Type B pancreatic cell (in vitro differentiated cells): ENCODE results near the gene NANS. TPM values are rescaled to one million over a fixed set of nuclear protein-coding genes. Genes with fewer than 3 reads are reported as not detected.

Experiments
- DNase-seq: peaks from one replicate; pipeline ENCODE4 v3.0.0; 2021; ENCODE audit warnings: mixed read lengths; ENCODE audit not compliant: unreplicated experiment; ENCODE audit errors: extremely low spot score
- H3K27ac Mint-ChIP-seq: 2 replicates; pipeline ENCODE4 v1.8.0; 2021; ENCODE audit warnings: mild to moderate bottlenecking, mixed read lengths
- H3K27me3 Mint-ChIP-seq: 2 replicates; pipeline ENCODE4 v1.8.0; 2021; ENCODE audit warnings: mixed read lengths
- H3K36me3 Mint-ChIP-seq: 2 replicates; pipeline ENCODE4 v1.8.0; 2021; ENCODE audit warnings: mixed read lengths
- H3K4me1 Mint-ChIP-seq: one replicate; pipeline ENCODE4 v1.8.0; 2021; ENCODE audit warnings: mixed read lengths; ENCODE audit not compliant: unreplicated experiment
- H3K4me3 Mint-ChIP-seq: 2 replicates; pipeline ENCODE4 v1.8.0; 2021; ENCODE audit warnings: mild to moderate bottlenecking, mixed read lengths
- H3K9me3 Mint-ChIP-seq: 2 replicates; pipeline ENCODE4 v1.8.0; 2021; ENCODE audit warnings: mixed read lengths
- CTCF ChIP-seq: fragments of 200-600 bp; sonication (generic); conservative IDR thresholded peaks from 2 replicates; pipeline ENCODE4 v1.5.0; 2021; ENCODE audit warnings: antibody characterized with exemption, mild to moderate bottlenecking
- total RNA-seq: library from RNA; stranded (reverse); gene quantifications from 2 replicates; pipeline ENCODE4 v1.2.1, GENCODE V29; 2021; ENCODE audit warnings: low replicate concordance

Gene NANS
- total RNA-seq, 1 donor from 2014 or later = 44.6 TPM

DNA sequence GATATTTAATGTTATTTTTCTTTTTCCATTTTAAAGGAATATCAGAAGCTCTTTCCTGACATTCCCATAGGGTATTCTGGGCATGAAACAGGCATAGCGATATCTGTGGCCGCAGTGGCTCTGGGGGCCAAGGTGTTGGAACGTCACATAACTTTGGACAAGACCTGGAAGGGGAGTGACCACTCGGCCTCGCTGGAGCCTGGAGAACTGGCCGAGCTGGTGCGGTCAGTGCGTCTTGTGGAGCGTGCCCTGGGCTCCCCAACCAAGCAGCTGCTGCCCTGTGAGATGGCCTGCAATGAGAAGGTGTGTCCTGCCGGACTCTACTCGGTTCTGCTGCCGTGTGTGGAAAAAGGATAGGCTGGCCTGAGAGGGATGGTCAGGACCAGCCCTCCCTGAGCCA lies 24.2 kb downstream of the NANS start:
- Mint-ChIP-seq H3K4me3 (no peak overlapping the region), H3K27ac (no peak overlapping the region), H3K9me3 (no peaks in the 10 kb centered on the region)

GRCh38 chr9:98081477-98082219 lies 25.1 kb downstream of the NANS start:
- DNase-seq = no peak
- Mint-ChIP-seq H3K4me3 (no peak overlapping the region), H3K27ac (no peak overlapping the region), H3K9me3 (no peaks in the 10 kb centered on the region), H3K27me3 (no peaks in the 10 kb centered on the region), H3K36me3 (peaks cover 26% of the 10 kb centered on the region), H3K4me1 (peaks cover 11% of the 10 kb centered on the region)
- TF ChIP-seq CTCF = no peak

More for the DNA sequence above, 24.2 kb downstream of the NANS start:
- peaks cover 9% of the 10 kb centered on the region for H3K4me1 Mint-ChIP-seq
- no peaks in the 10 kb centered on the region for H3K27me3 Mint-ChIP-seq
- DNase-seq = no peak
- H3K36me3 Mint-ChIP-seq = peaks cover 23% of the 10 kb centered on the region
- no peak for TF ChIP-seq CTCF

- DNase-seq = no peak
- no peak overlapping the region for H3K4me3 Mint-ChIP-seq
Measured at GRCh38 chr9:98083061-98083501, 26.5 kb downstream of the NANS start.

GRCh38 chr9:98083566-98084183 lies 27.1 kb downstream of the NANS start:
- Mint-ChIP-seq H3K4me1 (peaks cover 17% of the 10 kb centered on the region), H3K27me3 (no peaks in the 10 kb centered on the region), H3K27ac (no peak overlapping the region), H3K36me3 (peaks cover 21% of the 10 kb centered on the region), H3K9me3 (no peaks in the 10 kb centered on the region), H3K4me3 (no peak overlapping the region)
- no peak for DNase-seq
- no peak for TF ChIP-seq CTCF

More at GRCh38 chr9:98083061-98083501, 26.5 kb downstream of the NANS start:
- Mint-ChIP-seq H3K9me3 (no peaks in the 10 kb centered on the region), H3K4me1 (peaks cover 17% of the 10 kb centered on the region), H3K36me3 (peaks cover 24% of the 10 kb centered on the region), H3K27ac (no peak overlapping the region), H3K27me3 (no peaks in the 10 kb centered on the region)
- TF ChIP-seq CTCF = no peak

- Mint-ChIP-seq H3K9me3 (no peaks in the 10 kb centered on the region), H3K4me1 (peaks cover 17% of the 10 kb centered on the region), H3K27ac (no peak overlapping the region), H3K27me3 (no peaks in the 10 kb centered on the region), H3K36me3 (peaks cover 21% of the 10 kb centered on the region), H3K4me3 (no peak overlapping the region)
- no peak for DNase-seq
- TF ChIP-seq CTCF = no peak
Measured at GRCh38 chr9:98084396-98084795, 27.9 kb downstream of the NANS start.
